ENCODE results near the gene ANKRD23. TPM values are rescaled to one million over a fixed set of nuclear protein-coding genes. Genes with fewer than 3 reads are reported as not detected.

The ANKRD23 gene
- total and polyA plus RNA-seq, 2 of the 13 experiments (the other 11 are each of a cell fraction or from before 2014, with no cell fraction given): 1.5 to 1.6 TPM

- TF ChIP-seq ZGPAT (CRISPR knock-in tag; IDR thresholded peaks at IDR 0.05) (peak; percentile 91), ZNF674 (CRISPR knock-in tag; IDR thresholded peaks at IDR 0.05; ENCODE audit: low read depth) (no peak), ETV5 (CRISPR knock-in tag; IDR thresholded peaks at IDR 0.05; ENCODE audit: borderline replicate concordance) (peak; percentile 74; the same call in 1 of the 2 replicates), PAF1 (CRISPR knock-in tag; IDR thresholded peaks at IDR 0.05) (peak; percentile 82; the same call in 1 of the 2 replicates), TIGD3 (CRISPR knock-in tag; IDR thresholded peaks at IDR 0.05; ENCODE audit: borderline replicate concordance) (no peak), ZFP37 (CRISPR knock-in tag; IDR thresholded peaks at IDR 0.05; ENCODE audit: borderline replicate concordance) (0 out of 2 replicates have a peak, but pooled peaks have one; percentile 85), ZNF552 (CRISPR knock-in tag; IDR thresholded peaks at IDR 0.05; ENCODE audit: borderline replicate concordance) (peak; percentile 57; the same call in 1 of the 2 replicates), ZBTB20 (CRISPR knock-in tag; IDR thresholded peaks at IDR 0.05; ENCODE audit: borderline replicate concordance, low read depth) (peak; percentile 95; the same call in 1 of the 2 replicates), MEF2D (CRISPR knock-in tag; IDR thresholded peaks at IDR 0.05) (peak; percentile 93), ZNF335 (CRISPR knock-in tag; IDR thresholded peaks at IDR 0.05) (peak; percentile 84; the same call in 1 of the 2 replicates), CBX2 (IDR thresholded peaks at IDR 0.05; ENCODE audit: low read depth, low read length) (no peak), CBX2 (CRISPR knock-in tag; IDR thresholded peaks at IDR 0.05; ENCODE audit: low read depth) (0 out of 2 replicates have a peak, but pooled peaks have one; percentile 66), ZEB1 (IDR thresholded peaks at IDR 0.05; ENCODE audit: insufficient replicate concordance, low read depth) (peak; percentile 79), GATA4 (IDR thresholded peaks at IDR 0.05; ENCODE audit: borderline replicate concordance, low read depth) (peak; percentile 96; the same call in 1 of the 2 replicates), YEATS4 (CRISPR knock-in tag; IDR thresholded peaks at IDR 0.05; ENCODE audit: borderline replicate concordance) (peak; percentile 94)
- TF ChIP-seq, protein P1, sequence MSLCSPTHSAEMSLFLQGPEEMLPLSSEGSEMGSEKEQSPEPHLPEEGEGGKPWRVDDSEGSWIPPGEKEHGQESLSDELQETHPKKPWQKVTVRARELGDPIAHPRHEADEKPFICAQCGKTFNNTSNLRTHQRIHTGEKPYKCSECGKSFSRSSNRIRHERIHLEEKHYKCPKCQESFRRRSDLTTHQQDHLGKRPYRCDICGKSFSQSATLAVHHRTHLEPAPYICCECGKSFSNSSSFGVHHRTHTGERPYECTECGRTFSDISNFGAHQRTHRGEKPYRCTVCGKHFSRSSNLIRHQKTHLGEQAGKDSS (CRISPR knock-in tag; IDR thresholded peaks at IDR 0.05; ENCODE audit: borderline replicate concordance, low read depth): peak; percentile 91
- TF ChIP-seq, protein P2, sequence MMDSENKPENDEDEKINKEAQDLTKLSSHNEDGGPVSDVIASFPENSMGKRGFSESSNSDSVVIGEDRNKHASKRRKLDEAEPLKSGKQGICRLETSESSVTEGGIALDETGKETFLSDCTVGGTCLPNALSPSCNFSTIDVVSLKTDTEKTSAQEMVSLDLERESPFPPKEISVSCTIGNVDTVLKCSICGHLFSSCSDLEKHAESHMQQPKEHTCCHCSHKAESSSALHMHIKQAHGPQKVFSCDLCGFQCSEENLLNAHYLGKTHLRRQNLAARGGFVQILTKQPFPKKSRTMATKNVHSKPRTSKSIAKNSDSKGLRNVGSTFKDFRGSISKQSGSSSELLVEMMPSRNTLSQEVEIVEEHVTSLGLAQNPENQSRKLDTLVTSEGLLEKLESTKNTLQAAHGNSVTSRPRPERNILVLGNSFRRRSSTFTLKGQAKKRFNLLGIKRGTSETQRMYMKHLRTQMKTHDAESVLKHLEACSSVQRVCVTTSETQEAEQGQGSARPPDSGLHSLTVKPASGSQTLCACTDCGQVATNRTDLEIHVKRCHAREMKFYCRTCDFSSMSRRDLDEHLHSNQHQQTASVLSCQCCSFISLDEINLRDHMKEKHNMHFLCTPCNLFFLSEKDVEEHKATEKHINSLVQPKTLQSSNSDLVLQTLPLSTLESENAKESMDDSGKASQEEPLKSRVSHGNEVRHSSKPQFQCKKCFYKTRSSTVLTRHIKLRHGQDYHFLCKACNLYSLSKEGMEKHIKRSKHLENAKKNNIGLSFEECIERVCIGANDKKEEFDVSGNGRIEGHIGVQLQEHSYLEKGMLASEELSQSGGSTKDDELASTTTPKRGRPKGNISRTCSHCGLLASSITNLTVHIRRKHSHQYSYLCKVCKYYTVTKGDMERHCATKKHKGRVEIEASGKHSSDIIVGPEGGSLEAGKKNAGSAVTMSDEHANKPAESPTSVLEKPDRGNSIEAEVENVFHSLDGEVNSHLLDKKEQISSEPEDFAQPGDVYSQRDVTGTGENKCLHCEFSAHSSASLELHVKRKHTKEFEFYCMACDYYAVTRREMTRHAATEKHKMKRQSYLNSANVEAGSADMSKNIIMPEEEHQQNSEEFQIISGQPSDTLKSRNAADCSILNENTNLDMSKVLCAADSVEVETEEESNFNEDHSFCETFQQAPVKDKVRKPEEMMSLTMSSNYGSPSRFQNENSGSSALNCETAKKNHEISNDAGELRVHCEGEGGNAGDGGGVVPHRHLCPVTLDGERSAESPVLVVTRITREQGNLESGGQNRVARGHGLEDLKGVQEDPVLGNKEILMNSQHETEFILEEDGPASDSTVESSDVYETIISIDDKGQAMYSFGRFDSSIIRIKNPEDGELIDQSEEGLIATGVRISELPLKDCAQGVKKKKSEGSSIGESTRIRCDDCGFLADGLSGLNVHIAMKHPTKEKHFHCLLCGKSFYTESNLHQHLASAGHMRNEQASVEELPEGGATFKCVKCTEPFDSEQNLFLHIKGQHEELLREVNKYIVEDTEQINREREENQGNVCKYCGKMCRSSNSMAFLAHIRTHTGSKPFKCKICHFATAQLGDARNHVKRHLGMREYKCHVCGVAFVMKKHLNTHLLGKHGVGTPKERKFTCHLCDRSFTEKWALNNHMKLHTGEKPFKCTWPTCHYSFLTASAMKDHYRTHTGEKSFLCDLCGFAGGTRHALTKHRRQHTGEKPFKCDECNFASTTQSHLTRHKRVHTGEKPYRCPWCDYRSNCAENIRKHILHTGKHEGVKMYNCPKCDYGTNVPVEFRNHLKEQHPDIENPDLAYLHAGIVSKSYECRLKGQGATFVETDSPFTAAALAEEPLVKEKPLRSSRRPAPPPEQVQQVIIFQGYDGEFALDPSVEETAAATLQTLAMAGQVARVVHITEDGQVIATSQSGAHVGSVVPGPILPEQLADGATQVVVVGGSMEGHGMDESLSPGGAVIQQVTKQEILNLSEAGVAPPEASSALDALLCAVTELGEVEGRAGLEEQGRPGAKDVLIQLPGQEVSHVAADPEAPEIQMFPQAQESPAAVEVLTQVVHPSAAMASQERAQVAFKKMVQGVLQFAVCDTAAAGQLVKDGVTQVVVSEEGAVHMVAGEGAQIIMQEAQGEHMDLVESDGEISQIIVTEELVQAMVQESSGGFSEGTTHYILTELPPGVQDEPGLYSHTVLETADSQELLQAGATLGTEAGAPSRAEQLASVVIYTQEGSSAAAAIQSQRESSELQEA (CRISPR knock-in tag; IDR thresholded peaks at IDR 0.05; ENCODE audit: not compliant biosample characterization): no peak
Observed at GRCh38 chr2:96819128-96819875, 24.5 kb downstream of the ANKRD23 start (continued).

All from HepG2 (cell line).